HG03520 (cell line): Measurements from ENCODE around the gene EGFL8.
A peak's percentile ranks its signal among the peaks of the same experiment; 100 is the strongest.
"Not testable (repeated sequence)": the region's sequence is repeated elsewhere in the genome, so short reads cannot be mapped to it uniquely, and the experiment has no call there.

Source experiments
- ATAC-seq: cut with Tn5 transposase; IDR thresholded peaks from one replicate; pipeline ENCODE4 v1.9.1; 2021; ENCODE audit warnings: mild to moderate bottlenecking, moderate library complexity; ENCODE audit not compliant: unreplicated experiment

EGFL8 gene

GRCh38 chr6:32164295-32164694 lies at the start of gene EGFL8:
Gene EGFL8 (plus strand): TSS chr6:32164595. CDS start chr6:32166166, 1,571 bp downstream.
- no peak for ATAC-seq

GRCh38 chr6:32114796-32115195 lies 49.6 kb upstream of the EGFL8 start:
- ATAC-seq: no peak

GRCh38 chr6:32115623-32116022 lies 48.8 kb upstream of the EGFL8 start:
- ATAC-seq: no peak

- no peak for ATAC-seq
Observed at GRCh38 chr6:32116674-32117073, 47.7 kb upstream of the EGFL8 start.

GRCh38 chr6:32117461-32117860 lies 46.9 kb upstream of the EGFL8 start:
- no peak for ATAC-seq

- ATAC-seq: no peak
Observed at GRCh38 chr6:32118782-32119628, 45.4 kb upstream of the EGFL8 start.

- ATAC-seq: no peak
Observed at GRCh38 chr6:32120573-32121059, 43.8 kb upstream of the EGFL8 start.

GRCh38 chr6:32123681-32124080 lies 40.7 kb upstream of the EGFL8 start:
- no peak for ATAC-seq

- no peak for ATAC-seq
Observed at GRCh38 chr6:32126880-32127279, 37.5 kb upstream of the EGFL8 start.

- no peak for ATAC-seq
Observed at GRCh38 chr6:32127409-32127716, 37.0 kb upstream of the EGFL8 start.

GRCh38 chr6:32127717-32128592 lies 36.4 kb upstream of the EGFL8 start, which contains the start of gene ATF6B:
Gene ATF6B (minus strand): TSS chr6:32128246. CDS start chr6:32128207, 39 bp downstream.
- peak; percentile 79 for ATAC-seq

GRCh38 chr6:32128751-32129296 lies 35.6 kb upstream of the EGFL8 start:
- ATAC-seq: no peak

GRCh38 chr6:32129297-32130088 lies 34.9 kb upstream of the EGFL8 start:
- ATAC-seq: peak; percentile 12

- ATAC-seq: no peak
Observed at GRCh38 chr6:32131439-32131948, 32.9 kb upstream of the EGFL8 start.

GRCh38 chr6:32132110-32132509 lies 32.3 kb upstream of the EGFL8 start:
- ATAC-seq: no peak

- no peak for ATAC-seq
Observed at GRCh38 chr6:32133786-32134185, 30.6 kb upstream of the EGFL8 start.

GRCh38 chr6:32137454-32137853 lies 26.9 kb upstream of the EGFL8 start:
- ATAC-seq: no peak

- no peak for ATAC-seq
Observed at GRCh38 chr6:32139590-32139989, 24.8 kb upstream of the EGFL8 start.

- ATAC-seq: no peak
Observed at GRCh38 chr6:32140420-32141046, 23.9 kb upstream of the EGFL8 start.

GRCh38 chr6:32144238-32144637 lies 20.2 kb upstream of the EGFL8 start:
- ATAC-seq: not testable (repeated sequence)
